H9 (cell line): ENCODE data around the gene PCSK2. TPM values are rescaled to one million over a fixed set of nuclear protein-coding genes. Genes with fewer than 3 reads are reported as not detected.

Experiments
- DNase-seq: peaks from one replicate; pipeline ENCODE4 v3.0.0-alpha.2; 2017
- H2AFZ ChIP-seq: one replicate; pipeline ENCODE4 v1.6.1; 2013; ENCODE audit warnings: mild to moderate bottlenecking, low read length, control low read depth, moderate library complexity
- H2AK5ac ChIP-seq: 2 replicates; pipeline ENCODE4 v1.6.1; 2013; ENCODE audit warnings: low read length, control low read depth, mixed read lengths; ENCODE audit not compliant: insufficient read length
- H2BK120ac ChIP-seq: one replicate; pipeline ENCODE4 v1.6.1; 2013; ENCODE audit warnings: low read depth, mild to moderate bottlenecking, low read length, control low read depth, inconsistent platforms; ENCODE audit not compliant: poor library complexity, severe bottlenecking
- H2BK12ac ChIP-seq: 2 replicates; pipeline ENCODE4 v1.6.1; 2013; ENCODE audit warnings: low read length, control low read depth, mixed read lengths, low read depth; ENCODE audit not compliant: insufficient read length
- H2BK15ac ChIP-seq: 2 replicates; pipeline ENCODE4 v1.6.1; 2013; ENCODE audit warnings: low read depth, low read length, control low read depth
- H2BK20ac ChIP-seq: one replicate; pipeline ENCODE4 v1.6.1; 2013; ENCODE audit warnings: low read depth, mild to moderate bottlenecking, low read length, control low read depth, inconsistent platforms; ENCODE audit not compliant: poor library complexity, severe bottlenecking
- H2BK5ac ChIP-seq: 2 replicates; pipeline ENCODE4 v1.6.1; 2013; ENCODE audit warnings: low read length, control low read depth, mixed read lengths; ENCODE audit not compliant: insufficient read length
- H3K14ac ChIP-seq: 2 replicates; pipeline ENCODE4 v1.6.1; 2013; ENCODE audit warnings: low read length, control low read depth; ENCODE audit not compliant: insufficient read depth
- H3K18ac ChIP-seq: 2 replicates; pipeline ENCODE4 v1.6.1; 2013; ENCODE audit warnings: low read depth, mild to moderate bottlenecking, mixed read lengths, low read length, control low read depth; ENCODE audit not compliant: insufficient read length
- H3K23ac ChIP-seq: 2 replicates; pipeline ENCODE4 v1.6.1; 2013; ENCODE audit warnings: low read length, control low read depth, mixed read lengths, low read depth; ENCODE audit not compliant: insufficient read length
- H3K23me2 ChIP-seq: 2 replicates; pipeline ENCODE4 v1.6.1; 2013; ENCODE audit warnings: low read depth, mild to moderate bottlenecking, mixed read lengths, low read length, control low read depth; ENCODE audit not compliant: insufficient read length, poor library complexity, severe bottlenecking
- H3K27ac ChIP-seq: 2 replicates; pipeline ENCODE4 v1.5.1; 2013; ENCODE audit warnings: low read length, control low read depth, mixed read lengths, low read depth; ENCODE audit not compliant: insufficient read length
- H3K27me3 ChIP-seq: 2 replicates; pipeline ENCODE4 v1.6.1; 2013; ENCODE audit warnings: low read length, control low read depth, inconsistent platforms; ENCODE audit not compliant: insufficient read depth
- H3K4ac ChIP-seq: 2 replicates; pipeline ENCODE4 v1.6.1; 2013; ENCODE audit warnings: low read depth, mild to moderate bottlenecking, control low read depth, inconsistent platforms, low read length, moderate library complexity
- H3K4me1 ChIP-seq: 2 replicates; pipeline ENCODE4 v1.6.1; 2013; ENCODE audit warnings: low read length, control low read depth, inconsistent platforms; ENCODE audit not compliant: insufficient read depth
- H3K4me2 ChIP-seq: 2 replicates; pipeline ENCODE4 v1.6.1; 2013; ENCODE audit warnings: low read length, control low read depth, mixed read lengths; ENCODE audit not compliant: insufficient read length, insufficient read depth
- H3K56ac ChIP-seq: 2 replicates; pipeline ENCODE4 v1.6.1; 2013; ENCODE audit warnings: low read depth, mild to moderate bottlenecking, mixed read lengths, low read length, control low read depth; ENCODE audit not compliant: insufficient read length
- H3K79me1 ChIP-seq: 2 replicates; pipeline ENCODE4 v1.6.1; 2013; ENCODE audit warnings: low read depth, mild to moderate bottlenecking, moderate library complexity, low read length, control low read depth, inconsistent platforms; ENCODE audit not compliant: insufficient read depth, poor library complexity, severe bottlenecking
- H3K79me2 ChIP-seq: 2 replicates; pipeline ENCODE4 v1.6.1; 2013; ENCODE audit warnings: low read length, control low read depth, inconsistent platforms; ENCODE audit not compliant: insufficient read depth
- H3K9ac ChIP-seq: 2 replicates; pipeline ENCODE4 v1.6.1; 2013; ENCODE audit warnings: low read length, control low read depth, mixed read lengths; ENCODE audit not compliant: insufficient read length; ENCODE audit errors: extremely low read depth
- H3K9me3 ChIP-seq: one replicate; pipeline ENCODE4 v1.6.1; 2013; ENCODE audit warnings: low read depth, low read length, inconsistent platforms; ENCODE audit not compliant: control insufficient read depth
- H3T11ph ChIP-seq: one replicate; pipeline ENCODE4 v1.6.1; 2013; ENCODE audit warnings: mild to moderate bottlenecking, low read length, control low read depth, inconsistent platforms
- H4K20me1 ChIP-seq: one replicate; pipeline ENCODE4 v1.6.1; 2013; ENCODE audit not compliant: control insufficient read depth, insufficient read length, insufficient read depth
- H4K5ac ChIP-seq: 2 replicates; pipeline ENCODE4 v1.6.1; 2013; ENCODE audit warnings: low read depth, mild to moderate bottlenecking, mixed read lengths, low read length, control low read depth; ENCODE audit not compliant: insufficient read length
- H4K8ac ChIP-seq: replicated peaks from 2 replicates; pipeline ENCODE4 v1.6.1; 2013; ENCODE audit warnings: low read length, control low read depth, mixed read lengths, low read depth; ENCODE audit not compliant: insufficient read length
- H4K91ac ChIP-seq: 2 replicates; pipeline ENCODE4 v1.6.1; 2013; ENCODE audit warnings: low read depth, mild to moderate bottlenecking, moderate library complexity, mixed read lengths, low read length, control low read depth; ENCODE audit not compliant: insufficient read length
- H3K27ac Mint-ChIP-seq, 3 experiments: 2 replicates in 2 of 3; 3 replicates in 1 of 3; pipeline ENCODE4 v1.8.0; 2020 to 2021; ENCODE audit warnings: mixed read lengths in 3 of 3, mild to moderate bottlenecking in 1 of 3, moderate library complexity in 1 of 3
- H3K27me3 Mint-ChIP-seq: 2 replicates; pipeline ENCODE4 v1.8.0; 2021; ENCODE audit warnings: low read depth, mild to moderate bottlenecking, moderate library complexity, mixed read lengths
- H3K36me3 Mint-ChIP-seq, 3 experiments: 2 replicates in 2 of 3; 3 replicates in 1 of 3; pipeline ENCODE4 v1.8.0; 2020 to 2021; ENCODE audit warnings: low read depth in 3 of 3, mixed read lengths in 3 of 3; ENCODE audit not compliant: insufficient read depth in 1 of 3
- H3K4me1 Mint-ChIP-seq, 2 experiments: 2 replicates each; pipeline ENCODE4 v1.8.0; 2020; ENCODE audit warnings: mixed read lengths in 2 of 2
- H3K4me3 Mint-ChIP-seq, 2 experiments: 2 replicates in 1 of 2; 3 replicates in 1 of 2; pipeline ENCODE4 v1.8.0; 2020 to 2021; ENCODE audit warnings: mild to moderate bottlenecking in 2 of 2, mixed read lengths in 2 of 2, moderate library complexity in 1 of 2
- H3K9me3 Mint-ChIP-seq, 2 experiments: 2 replicates in 1 of 2; 3 replicates in 1 of 2; pipeline ENCODE4 v1.8.0; 2020; ENCODE audit warnings: mild to moderate bottlenecking in 2 of 2, mixed read lengths in 2 of 2, moderate library complexity in 1 of 2
- CTCF ChIP-seq: fragments of 200-600 bp; sonication (generic); conservative IDR thresholded peaks from 3 replicates; pipeline ENCODE4 v1.8.0; 2021; ENCODE audit warnings: antibody characterized with exemption, mild to moderate bottlenecking
- WGBS: extraction: QIAGEN DNeasy Blood & Tissue Kit; methylation state at CpG from one replicate; pipeline ENCODE4 v1.1.7; 2013; ENCODE audit warnings: missing lambda C conversion rate, low lambda C conversion rate, mixed read lengths; ENCODE audit not compliant: insufficient read length; ENCODE audit errors: extremely low coverage; 5-methylcytosine and 5-hydroxymethylcytosine counted together
- total RNA-seq: library from RNA; stranded (reverse); gene quantifications from 2 replicates; pipeline ENCODE4 v1.2.1, GENCODE V29; 2021

Gene PCSK2
- total RNA-seq, 1 experiment from 2014 or later: 2.8 TPM

GRCh38 chr20:17525132-17525531 lies 298.3 kb downstream of the PCSK2 start:
- Histone ChIP-seq H4K5ac (no peak overlapping the region), H3K14ac (no peak overlapping the region), H3K79me2 (no peaks in the 10 kb centered on the region), H3K23ac (no peak overlapping the region), H3K4me1 (no peaks in the 10 kb centered on the region), H2AFZ (no peak overlapping the region), H2BK20ac (no peak overlapping the region), H2BK5ac (no peak overlapping the region), H3T11ph (no peak overlapping the region), H3K9me3 (no peaks in the 10 kb centered on the region), H3K79me1 (no peaks in the 10 kb centered on the region), H3K9ac (no peak overlapping the region), H3K4ac (no peak overlapping the region), H3K27me3 (no peaks in the 10 kb centered on the region), H3K23me2 (no peaks in the 10 kb centered on the region), H2BK12ac (no peak overlapping the region), H3K4me2 (no peak overlapping the region), H2AK5ac (no peak overlapping the region), H4K91ac (no peak overlapping the region), H2BK120ac (no peak overlapping the region), H3K27ac (no peak overlapping the region), H3K18ac (no peak overlapping the region), H4K20me1 (no peaks in the 10 kb centered on the region), H3K56ac (no peak overlapping the region), H4K8ac (no peak overlapping the region), H2BK15ac (no peak overlapping the region)
- no peak overlapping the region for H3K4me3 Mint-ChIP-seq
- no peak for DNase-seq
- H3K27me3 Mint-ChIP-seq: peaks cover 11% of the 10 kb centered on the region
- peaks cover 5 to 11% of the 10 kb centered on the region in 2 experiments for H3K4me1 Mint-ChIP-seq
- H3K9me3 Mint-ChIP-seq: no peaks in the 10 kb centered on the region
- TF ChIP-seq CTCF: no peak
- no peaks in the 10 kb centered on the region; a peak in 1 of 7 replicates for H3K36me3 Mint-ChIP-seq
- WGBS: no CpG with 5 or more reads among the region's 5 CpGs
- no peak overlapping the region for H3K27ac Mint-ChIP-seq
